Stimulated activated naive CD8-positive, alpha-beta T cell treated with anti-CD3 and anti-CD28 coated beads, Interleukin-15, Interleukin-2, amounts not matched to agents 100 U/mL and 50 U/mL, for 24 hours (primary cell): ENCODE results near the gene CPT1B.
"Not testable (repeated sequence)": the region's sequence is repeated elsewhere in the genome, so short reads cannot be mapped to it uniquely, and the experiment has no call there.

ENCODE experiments used
- ATAC-seq: fragments of 150-1000 bp; cut with Tn5 transposase; one replicate; pipeline ENCODE4 v1.10.0; 2021
- DNase-seq: peaks from one replicate; pipeline ENCODE4 v3.0.0; 2021

The CPT1B gene

DNA sequence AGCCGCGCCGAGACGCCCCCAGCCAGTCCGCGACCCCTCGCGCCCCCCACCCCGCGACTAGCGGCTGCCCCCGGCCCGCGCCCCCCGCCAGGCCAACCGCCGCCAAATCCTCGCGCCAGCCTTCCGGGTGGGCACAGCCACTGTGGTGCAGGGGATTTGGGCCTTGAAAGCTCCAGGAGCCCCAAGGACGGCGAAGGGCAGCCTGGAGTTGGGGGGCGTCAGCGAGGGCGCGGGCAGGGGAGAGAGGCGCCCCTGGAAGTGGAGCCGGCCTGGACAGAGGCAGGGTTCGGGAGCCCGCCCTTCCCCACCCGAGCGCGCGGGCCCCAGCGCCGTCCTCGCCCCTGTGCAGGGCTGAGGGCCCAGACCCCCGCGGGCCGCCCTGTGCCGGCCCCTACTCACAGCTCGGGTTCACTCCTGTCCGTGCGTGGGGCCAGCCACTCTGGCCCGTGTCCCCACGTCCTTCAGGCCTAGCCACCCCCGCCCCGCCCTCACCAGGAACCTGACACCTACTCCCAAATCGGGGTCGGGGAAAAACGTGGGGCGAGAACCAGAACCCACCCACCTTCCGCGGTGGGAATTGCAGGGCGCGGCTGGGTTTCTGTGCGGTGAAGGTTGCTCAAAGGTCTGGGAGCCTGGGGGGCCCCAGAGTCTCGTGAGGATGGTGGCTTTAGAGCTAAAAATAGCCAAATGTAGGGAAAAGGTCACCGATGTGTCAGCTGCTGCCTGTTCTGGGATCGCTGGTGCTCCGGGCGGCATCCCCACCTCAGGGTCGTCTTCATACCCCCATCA lies at the start of gene CPT1B:
Gene CPT1B, minus strand, starts transcription at position 441 of the 789 bp plus-strand sequence. CDS start 512 bp downstream, outside the sequence.
- no peak for ATAC-seq
- no peak for DNase-seq

DNA sequence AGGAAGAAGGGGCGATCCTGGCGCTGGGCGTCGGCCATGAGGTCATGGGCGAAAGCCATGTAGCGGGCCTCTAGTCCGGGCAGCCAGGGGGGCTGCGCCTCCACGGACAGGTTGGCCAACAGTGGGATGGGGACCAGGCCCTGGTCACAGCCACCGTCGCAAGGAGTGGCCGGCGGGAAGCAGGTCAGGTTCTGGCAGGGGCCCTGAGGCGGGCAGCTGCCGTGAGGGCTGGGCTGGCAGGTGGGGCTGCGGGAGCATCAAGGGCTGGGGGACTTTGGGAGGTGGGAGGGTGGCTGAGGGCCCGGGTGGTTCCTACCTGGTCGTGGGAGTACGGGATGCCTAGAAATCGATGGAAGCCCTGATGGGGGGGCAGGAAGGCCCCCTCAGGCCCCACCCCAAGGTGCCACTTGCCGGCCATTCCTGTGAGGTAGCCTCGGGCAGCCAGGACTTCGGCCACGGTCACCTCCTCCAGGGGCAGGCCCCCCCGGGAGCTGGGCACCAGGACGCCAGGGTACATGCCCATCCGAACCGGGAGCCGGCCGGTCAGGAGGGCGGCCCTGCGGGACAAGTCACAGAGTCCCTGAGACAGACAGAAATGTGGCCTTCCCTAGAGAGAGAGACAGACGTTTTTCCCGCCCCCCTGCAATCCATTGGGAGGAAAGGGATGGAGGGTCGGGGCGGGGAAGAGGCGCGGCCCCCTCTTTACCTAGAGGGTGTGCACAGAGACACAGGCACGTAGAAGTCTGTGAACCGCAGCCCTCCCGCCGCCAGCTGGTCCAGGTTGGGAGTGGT lies 48.8 kb upstream of the CPT1B start:
- no peak for DNase-seq
- ATAC-seq: no peak

DNA sequence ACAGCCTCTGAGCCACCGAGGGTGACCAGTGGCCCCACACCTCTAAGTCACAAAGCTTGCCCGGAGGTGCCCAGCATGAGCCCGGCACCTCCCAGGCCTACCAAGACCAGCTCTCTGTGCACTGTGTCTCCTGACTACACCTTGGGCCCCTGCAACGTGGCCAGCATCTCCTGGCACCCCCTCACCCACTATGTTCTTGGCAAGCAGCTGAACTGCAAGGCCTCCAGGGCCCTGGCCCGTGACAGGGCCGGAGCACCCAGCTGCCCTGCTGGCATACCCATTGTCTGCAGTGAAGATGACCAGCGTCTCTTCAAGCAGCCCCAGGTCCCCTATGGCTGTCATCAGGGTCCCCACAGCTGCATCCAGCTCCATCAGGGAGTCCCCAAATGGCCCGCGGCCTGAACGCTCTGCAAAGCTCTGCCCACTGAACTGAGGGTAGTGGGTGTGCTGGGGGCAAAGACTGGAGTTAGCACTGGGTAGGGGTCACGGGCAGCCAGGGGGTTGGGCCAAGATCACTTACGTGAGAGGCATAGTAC lies 48.2 kb upstream of the CPT1B start:
- DNase-seq: no peak
- ATAC-seq: no peak

DNA sequence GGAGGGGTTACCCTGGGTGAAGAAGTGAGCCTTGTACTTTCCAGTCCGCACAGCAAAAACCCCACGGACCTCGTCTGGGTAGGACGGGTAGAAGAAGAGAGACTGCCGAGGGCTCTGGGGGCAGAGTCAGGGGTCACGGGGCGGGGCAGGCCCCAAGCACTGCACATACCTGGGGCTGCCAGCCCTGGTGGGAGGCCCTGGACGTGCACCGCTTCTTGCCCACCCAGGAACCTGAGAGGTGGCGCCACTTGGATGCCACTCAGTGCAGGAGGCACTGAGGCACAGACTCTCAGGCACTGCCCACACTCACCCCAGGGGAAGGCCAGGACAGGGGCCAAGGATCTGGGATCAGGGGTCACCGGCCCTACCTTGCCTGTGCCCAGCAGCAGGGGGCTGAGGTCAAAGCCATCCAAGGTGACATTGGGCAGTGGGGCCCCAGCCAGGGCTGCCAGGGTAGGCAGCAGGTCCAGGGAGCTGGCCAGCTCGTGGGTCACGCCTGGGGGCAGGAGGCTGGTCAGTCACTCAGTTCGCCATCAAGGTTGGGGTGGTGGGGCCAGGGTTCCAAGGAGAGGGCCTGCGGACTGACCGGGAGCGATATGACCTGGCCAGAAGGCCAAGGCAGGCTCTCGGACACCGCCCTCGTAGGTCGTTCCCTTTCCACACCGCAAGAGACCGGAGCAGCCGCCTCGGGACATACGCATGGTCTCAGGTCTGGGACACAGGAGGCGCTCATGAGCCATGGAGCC lies 47.5 kb upstream of the CPT1B start:
- no peak for DNase-seq
- ATAC-seq: no peak

DNA sequence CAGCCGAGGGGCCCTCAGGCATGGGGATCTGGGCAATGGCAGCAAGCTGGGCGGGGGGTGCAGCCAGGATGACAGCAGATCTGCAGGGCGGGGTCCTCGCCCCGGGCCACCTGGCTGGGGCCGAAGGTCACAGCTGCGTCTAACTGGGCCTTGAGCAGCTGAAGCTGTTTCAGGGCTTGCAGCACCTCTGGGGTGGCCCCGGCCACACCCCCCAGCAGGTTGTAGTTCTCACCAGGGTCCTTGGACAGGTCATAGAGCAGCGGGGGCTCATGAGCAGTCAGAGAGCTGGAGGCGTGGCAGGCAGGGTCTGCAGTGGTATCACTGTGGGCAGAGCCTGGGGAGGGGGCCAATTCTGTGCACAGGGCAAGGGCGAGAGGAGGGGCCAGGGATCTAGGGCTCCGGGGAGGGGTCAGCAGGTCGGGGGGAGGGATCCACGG lies 46.9 kb upstream of the CPT1B start:
- DNase-seq (no peak), ATAC-seq (no peak)

DNA sequence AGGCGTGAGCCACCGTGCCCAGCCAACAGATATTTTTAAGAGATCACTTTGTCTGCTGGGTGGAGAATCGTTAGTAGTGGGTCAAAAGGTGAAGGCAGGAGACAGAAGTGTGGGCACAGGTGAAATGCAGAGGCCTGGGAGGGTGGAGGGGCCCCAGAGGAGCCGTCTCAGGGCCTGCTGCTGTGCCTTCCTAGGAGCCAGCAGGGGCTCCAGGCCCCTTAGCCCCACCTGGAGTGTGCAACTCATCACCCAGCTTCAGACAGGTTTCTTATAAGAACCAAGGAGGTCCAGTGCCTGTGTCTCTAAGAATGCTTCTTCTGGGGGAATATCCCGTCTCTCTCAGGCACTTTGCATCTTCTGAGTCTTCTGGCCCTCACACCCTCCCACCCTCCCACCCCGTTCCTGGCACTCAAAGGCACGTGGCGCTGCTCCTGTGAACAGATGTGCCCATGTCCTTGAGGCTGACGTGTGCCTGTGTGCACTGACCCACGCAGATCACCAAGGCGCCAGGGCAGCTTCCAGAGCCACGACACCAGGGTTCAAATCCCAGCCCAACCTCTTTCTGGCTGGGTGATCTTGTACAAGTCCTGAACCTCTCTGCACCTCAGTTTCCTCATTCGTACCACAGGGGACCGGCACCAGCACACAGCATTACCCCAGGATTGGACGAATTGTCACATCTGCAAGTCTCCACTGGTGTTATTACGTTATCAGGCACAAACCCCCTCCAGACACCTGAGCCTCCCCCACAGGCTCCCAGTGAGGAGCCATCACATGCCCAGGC lies 46.3 kb upstream of the CPT1B start:
- DNase-seq (no peak), ATAC-seq (no peak)

DNA sequence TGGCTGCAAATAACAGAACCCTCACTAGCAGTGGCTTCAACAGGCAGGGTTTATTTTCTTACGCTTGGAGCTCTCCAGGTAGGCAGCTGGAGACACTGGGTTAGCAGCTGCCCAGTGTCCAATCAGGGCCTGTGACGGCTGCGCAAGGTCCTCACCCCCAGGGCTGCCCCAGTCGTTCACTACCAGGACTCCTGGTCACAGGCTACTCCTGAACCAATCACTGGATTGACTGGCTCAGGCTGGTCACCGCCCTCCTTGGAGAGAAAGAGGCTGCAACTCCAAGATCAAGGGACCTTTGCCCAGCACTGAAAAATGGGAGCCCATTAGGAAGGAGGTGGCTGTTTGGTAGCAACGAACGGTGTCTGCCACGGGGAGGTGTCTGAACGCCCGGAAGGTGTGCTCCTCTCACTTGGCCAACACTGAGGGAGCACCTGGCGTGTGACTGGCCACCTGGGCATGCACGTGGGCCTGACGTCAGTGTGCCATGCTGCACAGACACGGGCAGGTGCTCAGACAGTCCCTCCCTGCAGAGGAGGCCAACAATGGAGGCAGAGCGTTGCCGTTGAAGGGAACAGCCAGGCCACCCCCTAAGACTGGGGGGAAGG lies 44.6 kb upstream of the CPT1B start:
- DNase-seq: no peak
- ATAC-seq: no peak

DNA sequence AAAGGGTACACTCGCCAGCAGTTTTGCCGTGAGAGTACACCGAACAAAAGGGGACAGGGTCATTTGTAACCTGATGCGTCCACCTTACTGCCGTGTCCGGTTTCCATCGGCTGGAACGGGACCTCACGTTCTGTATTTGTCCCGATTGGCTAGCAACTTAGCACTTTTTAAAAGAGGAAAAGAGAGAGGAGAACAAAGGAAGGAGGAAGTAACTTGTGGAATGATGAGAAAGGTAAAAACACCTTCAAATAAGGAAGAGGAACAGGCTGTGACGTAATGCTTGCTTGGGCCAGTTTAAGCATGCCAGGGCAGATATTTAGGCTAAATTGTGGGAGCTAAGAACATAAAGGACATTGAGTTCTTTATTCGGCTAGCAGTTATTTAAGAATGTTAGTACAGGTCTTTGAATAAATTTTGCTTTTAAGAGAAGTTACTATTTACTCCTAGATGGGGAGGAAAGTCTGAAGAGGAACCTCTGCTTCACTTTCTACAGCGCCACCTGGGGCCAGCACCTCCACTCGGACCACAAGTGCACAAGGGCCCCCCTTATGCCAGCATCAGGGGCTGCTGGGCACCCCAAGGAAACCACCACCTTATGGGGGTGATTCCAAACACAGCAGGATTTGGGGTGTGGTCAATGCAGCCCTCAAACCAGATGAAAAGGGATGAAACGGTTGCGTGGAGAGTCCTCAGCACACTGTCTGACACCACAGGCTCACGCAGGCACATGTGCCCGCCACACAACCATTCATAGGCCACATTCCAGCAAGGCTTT lies 43.9 kb upstream of the CPT1B start:
- ATAC-seq: no peak
- peak; percentile 56 for DNase-seq

DNA sequence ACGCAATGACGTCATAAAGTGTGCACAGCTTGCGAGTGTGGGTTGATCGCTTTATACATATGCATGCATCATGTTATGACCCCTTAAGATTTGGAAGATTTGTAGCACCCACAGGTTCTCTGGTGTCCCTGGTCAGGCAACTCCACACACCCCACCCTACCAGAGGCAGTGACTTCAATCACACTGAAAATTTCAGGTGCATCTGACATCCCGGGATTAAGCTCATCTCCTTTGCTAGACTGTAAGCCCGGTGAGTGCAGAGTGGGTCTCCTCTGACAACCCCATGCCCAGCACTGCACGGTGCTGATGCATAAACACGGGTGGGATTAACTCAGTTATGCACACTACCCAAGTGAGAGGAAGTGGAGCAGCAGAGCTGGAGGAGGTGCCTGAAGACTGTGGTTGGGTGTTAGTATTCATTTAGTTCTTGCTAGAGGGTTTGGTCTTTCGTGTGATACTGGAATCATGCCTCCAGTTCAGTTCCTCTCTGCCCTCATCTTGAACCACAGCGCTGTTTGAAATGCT lies 43.2 kb upstream of the CPT1B start:
- peak; percentile 52 for DNase-seq
- ATAC-seq: peak; percentile 73

DNA sequence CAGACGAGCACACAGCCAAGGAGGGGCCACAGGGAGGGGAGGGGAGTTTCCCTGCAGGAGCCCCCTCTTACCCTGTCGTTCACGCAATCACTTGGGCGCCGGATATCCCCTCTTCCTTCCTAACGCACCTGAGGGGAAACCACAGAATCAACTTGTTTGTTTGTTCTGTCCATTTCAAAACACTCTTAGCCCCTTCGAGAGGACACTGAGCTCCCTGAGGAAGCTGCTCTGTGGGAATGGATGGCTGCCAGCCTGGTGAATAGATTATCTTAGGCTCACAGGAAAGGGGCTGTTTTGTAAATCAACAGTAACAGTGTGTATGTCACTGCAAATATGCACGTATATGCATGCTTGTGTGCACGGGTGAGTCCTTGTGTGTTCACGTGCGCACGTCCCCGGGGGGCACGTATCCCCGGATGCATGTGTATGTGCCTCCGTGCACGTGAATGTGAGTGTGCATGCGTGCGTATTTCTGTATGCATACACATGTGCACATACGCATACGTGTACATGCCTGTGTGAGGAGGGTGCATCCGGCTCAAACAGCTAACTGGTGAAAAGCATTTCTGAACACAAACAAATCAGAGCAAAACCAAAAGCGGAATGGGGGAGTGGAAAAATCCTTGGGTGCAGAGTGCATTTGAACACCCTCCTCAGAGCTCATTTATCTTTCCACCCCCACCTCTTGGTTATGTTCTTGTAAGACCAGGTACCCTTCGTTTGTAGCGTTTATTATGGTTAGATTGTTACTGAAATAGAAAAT lies 42.5 kb upstream of the CPT1B start:
- DNase-seq (peak; percentile 63), ATAC-seq (peak; percentile 74)

DNA sequence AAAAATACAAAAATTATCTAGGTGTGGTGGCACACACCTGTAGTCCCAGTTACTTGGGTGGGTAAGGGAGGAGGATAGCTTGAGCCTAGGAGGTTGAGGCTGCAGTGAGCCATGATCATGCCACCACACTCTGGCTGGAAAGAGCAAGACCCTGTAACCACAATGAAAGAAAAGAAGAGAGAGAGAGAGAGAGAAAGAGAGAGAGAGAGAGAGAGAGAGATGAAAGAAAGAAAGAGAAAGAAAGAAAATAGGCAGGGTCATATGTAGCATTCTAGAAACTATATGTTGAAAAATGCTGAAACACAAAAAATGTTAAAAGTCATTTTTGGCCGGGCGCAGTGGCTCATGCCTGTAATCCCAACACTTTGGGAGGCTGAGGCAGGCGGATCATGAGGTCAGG lies 36.1 kb upstream of the CPT1B start:
- not testable (repeated sequence) for ATAC-seq, DNase-seq

DNA sequence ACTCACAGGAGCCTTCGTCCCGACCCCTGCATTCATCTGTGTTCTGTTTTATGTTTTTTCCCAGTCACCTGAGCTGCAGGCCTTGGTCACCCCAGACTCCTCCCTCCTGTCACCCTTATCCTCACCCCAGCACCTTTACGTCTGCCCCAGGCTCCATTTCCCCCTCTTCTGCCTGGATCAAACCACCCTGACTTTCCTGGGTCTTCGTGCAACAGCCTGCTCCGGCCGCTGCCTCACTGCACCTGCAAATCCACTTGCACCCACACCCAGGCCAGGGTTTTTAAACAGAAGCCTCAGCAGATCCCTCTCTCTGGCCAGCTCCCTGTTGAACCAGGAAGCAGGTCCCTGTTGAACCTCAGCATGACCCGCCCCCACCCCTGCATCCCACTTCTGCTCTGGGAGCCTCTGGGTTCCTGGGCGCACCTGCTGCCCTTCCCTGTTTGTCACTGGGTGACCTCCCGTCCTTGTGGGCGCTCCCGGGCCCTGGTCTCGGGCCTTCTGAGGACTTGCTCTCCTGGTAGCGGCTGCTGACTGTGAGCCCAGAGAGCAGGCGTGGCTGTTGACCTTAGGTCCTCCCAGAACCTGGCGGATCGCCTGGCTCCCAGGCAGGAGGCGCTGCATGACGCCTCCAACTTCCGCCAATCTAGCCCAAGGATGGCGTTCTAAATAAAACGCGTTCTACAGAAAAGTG lies 35.2 kb upstream of the CPT1B start:
- no peak for DNase-seq

DNA sequence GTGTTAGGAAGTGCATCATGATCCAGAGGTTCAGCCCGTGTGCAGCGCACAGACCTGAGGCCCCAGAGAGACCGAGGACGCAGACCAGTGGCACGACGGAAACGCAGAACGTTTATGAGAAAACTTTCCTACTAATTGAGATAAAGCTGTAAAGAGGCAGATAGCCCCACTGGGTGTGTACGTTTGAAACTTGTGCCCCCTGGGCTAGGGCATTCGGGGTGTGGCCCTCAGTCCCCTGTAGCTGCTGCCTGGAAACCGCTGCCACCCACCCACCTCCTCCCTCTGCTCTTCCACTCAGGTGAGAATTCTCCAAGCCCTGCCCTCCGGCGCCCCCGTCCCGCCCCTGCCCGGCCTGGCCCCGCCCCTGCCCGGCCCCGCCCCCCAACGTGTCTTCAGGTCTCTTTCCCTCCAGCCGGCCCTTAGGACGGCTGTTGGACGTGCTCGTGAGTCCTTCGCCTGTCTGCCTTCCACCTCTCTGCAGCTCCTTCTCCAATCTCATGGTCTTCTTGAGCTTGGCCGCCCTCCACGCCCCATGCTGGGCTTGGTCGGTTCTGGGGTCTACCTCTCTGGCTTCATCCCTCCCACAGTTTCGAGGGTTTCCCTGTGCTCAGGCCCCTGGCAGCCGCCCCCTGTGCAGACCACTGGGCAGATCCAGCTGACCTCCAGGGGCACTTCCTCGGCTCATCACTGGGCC lies 34.4 kb upstream of the CPT1B start:
- peak; percentile 59 for ATAC-seq
- DNase-seq: no peak

More for the DNA sequence above, 35.2 kb upstream of the CPT1B start:
- ATAC-seq: no peak

DNA sequence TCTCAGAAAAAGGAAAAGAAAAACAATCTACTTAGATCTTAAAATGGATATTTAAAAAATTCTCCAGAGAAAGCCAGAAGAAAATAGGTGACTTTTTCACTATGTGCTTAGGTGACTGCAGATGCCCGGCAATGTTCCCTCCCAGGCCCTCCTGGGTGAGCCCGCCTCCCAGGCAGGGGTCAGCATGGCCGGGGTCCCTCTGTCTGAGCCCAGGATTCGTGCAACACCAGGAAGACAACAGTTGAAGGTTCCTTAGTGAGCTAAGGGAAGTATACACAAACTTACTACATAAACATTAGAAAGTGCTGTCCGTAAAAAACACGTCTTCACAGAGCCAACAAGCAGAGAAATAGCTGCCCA lies 33.9 kb upstream of the CPT1B start:
- no peak for DNase-seq
- ATAC-seq: no peak

DNA sequence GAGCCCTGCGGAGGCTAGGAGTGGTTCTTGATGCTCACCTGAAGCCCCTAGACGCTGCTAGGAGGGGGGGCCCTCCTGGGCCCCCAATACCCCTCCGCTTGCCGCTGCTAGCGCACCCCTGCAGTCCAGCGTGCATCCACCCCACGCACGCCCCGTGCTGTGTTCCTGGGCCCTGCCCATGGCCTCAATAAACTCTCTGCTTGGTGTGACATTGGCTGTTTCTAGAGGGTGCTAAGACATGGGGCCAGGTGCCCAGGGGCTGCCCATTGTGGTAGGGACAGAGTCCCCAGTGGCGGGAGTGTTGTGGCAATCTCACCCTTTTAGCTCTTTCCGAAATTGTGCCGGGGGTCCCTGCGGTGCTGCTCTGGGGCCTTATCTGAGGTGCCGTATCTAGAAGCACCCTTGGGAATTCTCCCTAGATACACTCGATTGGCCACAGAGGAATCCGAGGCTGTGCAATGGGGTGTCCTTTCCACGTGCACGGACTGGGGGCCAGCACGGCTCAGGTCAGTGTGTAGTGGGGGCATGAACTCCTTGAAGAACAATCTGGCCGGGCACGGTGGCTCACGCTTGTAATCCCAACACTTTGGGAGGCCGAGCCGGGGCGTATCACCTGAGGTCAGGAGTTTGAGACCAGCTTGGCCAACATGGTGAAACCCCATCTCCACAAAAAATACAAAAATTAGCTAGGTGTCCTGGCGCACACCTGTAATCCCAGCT lies 33.3 kb upstream of the CPT1B start:
- DNase-seq (no peak), ATAC-seq (no peak)

DNA sequence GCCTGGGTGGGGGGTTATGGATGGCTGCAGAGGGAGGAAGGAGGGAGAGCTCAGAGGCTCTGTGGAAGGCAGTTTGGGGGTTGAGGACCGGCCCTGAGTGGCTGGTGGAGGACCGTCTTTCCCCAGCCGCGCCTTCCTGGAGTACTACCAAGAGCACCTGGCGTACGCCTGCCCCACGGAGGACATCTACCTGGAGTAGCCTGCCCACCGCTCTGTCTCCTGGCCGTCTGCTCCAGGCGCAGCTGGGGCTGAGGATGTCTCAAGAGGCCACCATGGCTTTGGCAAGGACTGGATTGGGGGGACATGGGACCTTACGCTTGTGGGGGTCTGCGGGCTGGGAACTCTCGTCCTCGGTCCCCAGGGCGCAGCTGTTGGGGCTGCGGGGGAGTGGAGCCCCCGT lies 32.4 kb upstream of the CPT1B start:
- DNase-seq: no peak
- no peak for ATAC-seq

DNA sequence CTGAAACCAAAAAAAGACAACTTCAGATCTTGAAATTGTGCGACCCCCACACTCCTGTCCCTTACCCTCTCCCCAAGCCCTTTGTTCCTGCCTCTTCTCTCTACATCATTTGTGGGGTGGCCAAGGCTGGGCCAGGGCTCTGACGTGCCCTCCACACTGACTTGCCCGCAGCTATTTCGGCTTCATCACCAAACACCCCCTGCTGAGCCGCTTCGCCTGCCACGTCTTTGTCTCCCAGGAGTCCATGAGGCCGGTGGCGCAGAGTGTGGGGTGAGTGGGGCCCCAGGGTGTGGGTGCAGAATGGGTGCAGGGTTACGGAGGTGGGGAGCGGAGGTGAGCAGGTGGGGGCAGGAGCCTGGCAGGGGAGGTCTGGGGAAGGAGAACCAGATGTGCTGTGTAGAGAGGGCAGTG lies 31.8 kb upstream of the CPT1B start:
- ATAC-seq: no peak

DNA sequence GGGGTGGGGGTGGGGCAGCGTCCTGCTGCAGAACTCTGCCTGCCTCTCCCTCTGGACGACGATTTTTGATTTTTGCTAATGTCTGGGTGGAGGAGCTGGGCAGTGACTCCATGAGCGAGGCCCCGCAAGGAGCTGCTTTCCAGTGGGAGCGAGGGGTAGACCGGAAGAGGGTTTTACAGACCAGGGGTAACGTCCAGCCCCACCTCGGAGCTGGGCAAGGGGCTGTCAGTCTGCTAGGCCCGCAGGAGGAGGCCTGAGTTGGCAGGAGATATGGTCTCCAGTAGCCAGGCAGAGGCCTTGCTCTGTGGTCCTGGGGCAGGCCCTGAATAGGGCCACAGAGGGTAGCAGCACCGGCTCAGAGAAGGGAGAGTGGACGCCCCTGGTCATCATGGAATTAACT lies 31.4 kb upstream of the CPT1B start:
- ATAC-seq: no peak
- DNase-seq: no peak

More for the DNA sequence above, 31.8 kb upstream of the CPT1B start:
- DNase-seq: no peak
